Stimulated activated CD4-positive, alpha-beta T cell treated with anti-CD3 and anti-CD28 coated beads, TNF-alpha, amount 100 ng/mL, for 48 hours (primary cell): Measurements from ENCODE around the gene MPG.
"Not testable (repeated sequence)": the region's sequence is repeated elsewhere in the genome, so short reads cannot be mapped to it uniquely, and the experiment has no call there.

Experiments
- DNase-seq, 3 donors: peaks; one replicate each; pipeline ENCODE4 v3.0.0-alpha.2; 2020; ENCODE audit warnings: low read depth in 3 of 3

The MPG gene

GRCh38 chr16:77807-78443 lies at the start of gene MPG:
Gene MPG (plus strand): TSS chr16:78225. CDS start chr16:78310, 85 bp downstream.
- DNase-seq, result peak; percentile 58 to 78 (median 72)

- DNase-seq, result not testable (repeated sequence)
These were observed 47.4 kb upstream of the MPG start for GRCh38 chr16:30627-31026.

- not testable (repeated sequence) for DNase-seq
These were observed 44.7 kb upstream of the MPG start for GRCh38 chr16:33154-33876.

GRCh38 chr16:33877-34647 lies 44.0 kb upstream of the MPG start:
- DNase-seq, result no peak

- no peak for DNase-seq
These were observed 43.4 kb upstream of the MPG start for GRCh38 chr16:34648-34987.

- DNase-seq, result no peak
These were observed 42.9 kb upstream of the MPG start for GRCh38 chr16:35011-35677.

- no peak for DNase-seq
These were observed 42.2 kb upstream of the MPG start for GRCh38 chr16:35678-36305.

- DNase-seq, result no peak
These were observed 41.6 kb upstream of the MPG start for GRCh38 chr16:36336-36984.

GRCh38 chr16:37511-37910 lies 40.5 kb upstream of the MPG start:
- no peak for DNase-seq

GRCh38 chr16:38206-38605 lies 39.8 kb upstream of the MPG start:
- DNase-seq, result not testable (repeated sequence)

- DNase-seq, result peak in 2 of 3 donors; percentile 26 to 27
These were observed 38.8 kb upstream of the MPG start for GRCh38 chr16:38941-39892.

- no peak for DNase-seq
These were observed 36.5 kb upstream of the MPG start for GRCh38 chr16:41439-42068.

- DNase-seq, result no peak
These were observed 36.0 kb upstream of the MPG start for GRCh38 chr16:42069-42457.

- no peak for DNase-seq
These were observed 35.3 kb upstream of the MPG start for GRCh38 chr16:42691-43090.

- no peak for DNase-seq
These were observed 34.7 kb upstream of the MPG start for GRCh38 chr16:43294-43693.

- DNase-seq, result no peak
These were observed 33.4 kb upstream of the MPG start for GRCh38 chr16:44655-45054.

- no peak for DNase-seq
These were observed 32.6 kb upstream of the MPG start for GRCh38 chr16:45454-45853.

- DNase-seq, result not testable (repeated sequence)
These were observed 31.5 kb upstream of the MPG start for GRCh38 chr16:46510-46909.

GRCh38 chr16:47234-47633 lies 30.8 kb upstream of the MPG start:
- no peak for DNase-seq
